H1 (cell line): ENCODE measurements around the gene TARS3. TPM values are rescaled to one million over a fixed set of nuclear protein-coding genes. Genes with fewer than 3 reads are reported as not detected.

ENCODE experiments used
- CHD7 ChIP-seq: fragments of 300-600 bp; sonication (generic); IDR thresholded peaks from 2 replicates; pipeline ENCODE4 v1.7.1; 2012; ENCODE audit warnings: low read length, moderate library complexity, mild to moderate bottlenecking, inconsistent platforms; ENCODE audit not compliant: insufficient replicate concordance
- EP300 ChIP-seq, 2 experiments: IDR thresholded peaks; 1 replicate in 1 of 2; 2 replicates in 1 of 2; pipeline ENCODE4 v1.6.1; 2011 to 2012; ENCODE audit warnings: low read depth in 2 of 2, low read length in 2 of 2, mild to moderate bottlenecking in 2 of 2, borderline replicate concordance in 1 of 2, inconsistent platforms in 1 of 2, moderate library complexity in 1 of 2
- HDAC6 ChIP-seq: IDR thresholded peaks from one replicate; pipeline ENCODE4 v1.7.1; 2012; ENCODE audit warnings: low read depth, mild to moderate bottlenecking, inconsistent platforms, low read length, moderate library complexity
- polyA plus RNA-seq, 7 experiments: library from polyadenylated mRNA; depleted of rRNA in 3 of 7; stranded (reverse) in 5 of 7; unstranded in 2 of 7; fragments of >200 nt in 5 of 7; fragments of 200-250 nt in 2 of 7; gene quantifications; 1 replicate in 5 of 7; 2 replicates in 1 of 7; 4 replicates in 1 of 7; pipeline versions ENCODE4 v1.2.1 to v1.2.3, GENCODE V29; 2011 to 2013; ENCODE audit warnings: missing spikeins in 2 of 7, mixed read lengths in 2 of 7
- total RNA-seq: library from RNA; stranded (reverse); fragmentation: NEBNext Ultra II Directional; extraction: Animal tissue kit (Norgen Biotek cat#: 25700); gene quantifications from 2 replicates; pipeline ENCODE4 v1.2.1, GENCODE V29; 2021

TARS3 gene
- total and polyA plus RNA-seq, 2 of the 8 experiments (the other 6 are each of a cell fraction or from before 2014, with no cell fraction given) = 2.1 to 13.9 TPM

- TF ChIP-seq CHD7 = no peak
- no peak for TF ChIP-seq HDAC6
- no peak for TF ChIP-seq EP300 (IDR thresholded peaks at IDR 0.05; ENCODE audit: borderline replicate concordance in 1 of 2, low read depth in 2 of 2, low read length in 2 of 2)
- TF ChIP-seq, all 59 proteins: peak for 0
These were observed 56.4 kb downstream of the TARS3 start (continued) for GRCh38 chr15:101667881-101668280.
